Mammary epithelial cell (primary cell): Measurements from ENCODE around the gene SGCA.

Experiments
- CTCF ChIP-seq, 2 donors: IDR thresholded peaks in 1 of 2; conservative IDR thresholded peaks in 1 of 2; 2 replicates each; pipeline ENCODE4 v1.5.1; 2011 to 2012; ENCODE audit warnings: inconsistent platforms in 2 of 2, low read length in 2 of 2, mild to moderate bottlenecking in 2 of 2, control low read depth in 1 of 2, low read depth in 1 of 2; ENCODE audit not compliant: insufficient read depth in 1 of 2; ENCODE audit errors: extremely low read depth in 1 of 2
- EZH2 ChIP-seq: IDR thresholded peaks from 2 replicates; pipeline ENCODE4 v1.6.1; 2012; ENCODE audit warnings: low read length, inconsistent platforms, borderline replicate concordance

- TF ChIP-seq CTCF (conservative IDR thresholded peaks at IDR 0.05 in 1 of 2, IDR thresholded peaks at IDR 0.05 in 1 of 2; ENCODE audit: extremely low read depth in 1 of 2, insufficient read depth in 1 of 2, low read depth in 1 of 2, low read length in 2 of 2) (no peak), EZH2 (no peak)
These were observed 57.1 kb downstream of the SGCA start for GRCh38 chr17:50222922-50223321.
